IPS-11a (cell line): ENCODE results near the gene THSD8.

Experiments
- H3K4me3 ChIP-seq: one replicate; pipeline ENCODE4 v1.5.1; 2013; ENCODE audit warnings: low read depth, low read length, control low read depth

The THSD8 gene

DNA sequence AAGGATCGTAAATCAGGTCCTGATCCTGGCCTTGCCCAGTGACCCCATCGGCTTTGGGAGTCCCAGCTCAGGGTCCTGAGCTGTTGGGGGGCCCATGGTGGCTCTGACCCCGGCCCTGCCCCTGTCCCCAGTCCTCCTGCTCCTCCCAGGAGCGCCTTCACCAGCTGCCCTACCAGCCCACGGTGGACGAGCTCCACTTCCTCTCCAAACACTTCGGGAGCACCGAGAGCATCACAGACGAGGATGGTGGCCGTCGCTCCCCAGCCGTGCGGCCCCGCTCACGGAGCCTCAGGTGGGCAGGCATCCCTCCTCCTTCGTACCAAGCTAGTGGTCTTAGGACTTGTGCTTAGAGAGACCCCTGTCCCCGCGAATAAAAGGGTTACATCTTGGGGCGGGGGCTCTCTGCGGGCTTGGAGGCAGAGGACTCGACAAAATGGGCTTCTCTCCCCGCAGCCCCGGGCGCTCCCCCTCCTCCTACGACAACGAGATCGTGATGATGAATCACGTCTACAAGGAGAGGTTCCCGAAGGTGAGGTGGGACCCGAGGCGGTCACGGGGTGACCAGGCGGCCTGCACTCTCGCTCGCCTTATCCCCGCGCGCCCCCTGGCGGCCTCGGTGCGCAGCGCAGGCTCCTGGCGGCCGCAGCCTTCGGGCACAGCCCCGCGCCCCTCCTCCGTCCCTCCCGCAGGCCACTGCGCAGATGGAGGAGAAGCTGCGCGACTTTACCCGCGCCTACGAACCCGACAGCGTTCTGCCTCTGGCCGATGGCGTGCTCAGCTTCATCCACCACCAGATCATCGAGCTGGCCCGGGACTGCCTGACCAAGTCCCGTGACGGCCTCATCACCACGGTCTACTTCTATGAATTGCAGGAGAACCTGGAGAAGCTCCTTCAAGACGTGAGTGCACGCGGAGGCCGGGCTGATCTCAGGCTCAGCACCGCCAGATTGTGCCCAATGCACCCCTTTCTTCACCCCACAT is 45.6 kb downstream of the THSD8 start:
- no peak overlapping the region for H3K4me3 ChIP-seq
